Esophagus muscularis mucosa (tissue), 4 donors: Measurements from ENCODE around the gene PIGU. TPM values are rescaled to one million over a fixed set of nuclear protein-coding genes. Genes with fewer than 3 reads are reported as not detected.
A peak's percentile ranks its signal among the peaks of the same experiment; 100 is the strongest.

Experiments
- DNase-seq: peaks from one replicate; pipeline ENCODE4 v3.0.0-alpha.2; 2017; ENCODE audit errors: extremely low spot score
- H3K27ac ChIP-seq, 4 donors: fragments of 200-600 bp; sonication (generic); replicated peaks in 1 of 4; 1 replicate in 3 of 4; 2 replicates in 1 of 4; pipeline ENCODE4 v1.5.1; 2016 to 2019; ENCODE audit warnings: mild to moderate bottlenecking in 1 of 4
- H3K27me3 ChIP-seq, 4 donors: fragments of 200-600 bp; sonication (generic); one replicate each; pipeline versions ENCODE4 v1.5.1 to v1.6.0; 2016 to 2019
- H3K36me3 ChIP-seq, 4 donors: fragments of 200-600 bp; sonication (generic); one replicate each; pipeline ENCODE4 v1.5.1; 2016 to 2019
- H3K4me1 ChIP-seq, 4 donors: fragments of 200-600 bp; sonication (generic); one replicate each; pipeline ENCODE4 v1.5.1; 2016 to 2019
- H3K4me3 ChIP-seq, 4 donors: fragments of 200-600 bp; sonication (generic); 1 replicate in 2 of 4; 2 replicates in 2 of 4; pipeline ENCODE4 v1.5.1; 2016 to 2019; ENCODE audit warnings: mild to moderate bottlenecking in 4 of 4, moderate library complexity in 1 of 4
- H3K9me3 ChIP-seq, 4 donors: fragments of 200-600 bp; sonication (generic); 1 replicate in 3 of 4; 2 replicates in 1 of 4; pipeline ENCODE4 v1.5.1; 2016 to 2019
- CTCF ChIP-seq, 3 experiments: fragments of 200-600 bp in 2 of 3; fragments of 450-650 bp in 1 of 3; sonication (generic) in 2 of 3; IDR thresholded peaks; one replicate each; pipeline ENCODE4 v1.5.1; 2017 to 2019; ENCODE audit warnings: antibody characterized with exemption in 3 of 3, mild to moderate bottlenecking in 2 of 3, moderate library complexity in 1 of 3
- EP300 ChIP-seq: sonication (generic); formaldehyde crosslinking; IDR thresholded peaks from one replicate; pipeline ENCODE4 v1.6.1; 2017; ENCODE audit warnings: antibody characterized with exemption
- POLR2A ChIP-seq: fragments of 450-650 bp; IDR thresholded peaks from one replicate; pipeline ENCODE4 v1.6.1; 2017; ENCODE audit warnings: antibody characterized with exemption, moderate library complexity, mild to moderate bottlenecking, low read depth
- POLR2AphosphoS5 ChIP-seq, 2 donors: sonication (generic); formaldehyde crosslinking; IDR thresholded peaks; one replicate each; pipeline ENCODE4 v1.6.1; 2017; ENCODE audit warnings: antibody characterized with exemption in 2 of 2
- WGBS: methylation state at CpG from one replicate; pipeline ENCODE4 v1.1.5; 2018; 5-methylcytosine and 5-hydroxymethylcytosine counted together
- intact Hi-C: fragments of 100-400 bp; cut with DNase I; formaldehyde crosslinking; loops from one replicate; pipeline ENCODE4 v1.15.1; 2023
- total RNA-seq, 4 donors: library from RNA; depleted of rRNA; stranded (reverse); fragments of >200 nt; gene quantifications; one replicate each; pipeline versions ENCODE4 v1.1.0 to v1.2.1, GENCODE V29; 2016

Gene PIGU
- total RNA-seq, 4 donors from 2014 or later: 9.1 to 10.8 (median 9.5) TPM

DNA sequence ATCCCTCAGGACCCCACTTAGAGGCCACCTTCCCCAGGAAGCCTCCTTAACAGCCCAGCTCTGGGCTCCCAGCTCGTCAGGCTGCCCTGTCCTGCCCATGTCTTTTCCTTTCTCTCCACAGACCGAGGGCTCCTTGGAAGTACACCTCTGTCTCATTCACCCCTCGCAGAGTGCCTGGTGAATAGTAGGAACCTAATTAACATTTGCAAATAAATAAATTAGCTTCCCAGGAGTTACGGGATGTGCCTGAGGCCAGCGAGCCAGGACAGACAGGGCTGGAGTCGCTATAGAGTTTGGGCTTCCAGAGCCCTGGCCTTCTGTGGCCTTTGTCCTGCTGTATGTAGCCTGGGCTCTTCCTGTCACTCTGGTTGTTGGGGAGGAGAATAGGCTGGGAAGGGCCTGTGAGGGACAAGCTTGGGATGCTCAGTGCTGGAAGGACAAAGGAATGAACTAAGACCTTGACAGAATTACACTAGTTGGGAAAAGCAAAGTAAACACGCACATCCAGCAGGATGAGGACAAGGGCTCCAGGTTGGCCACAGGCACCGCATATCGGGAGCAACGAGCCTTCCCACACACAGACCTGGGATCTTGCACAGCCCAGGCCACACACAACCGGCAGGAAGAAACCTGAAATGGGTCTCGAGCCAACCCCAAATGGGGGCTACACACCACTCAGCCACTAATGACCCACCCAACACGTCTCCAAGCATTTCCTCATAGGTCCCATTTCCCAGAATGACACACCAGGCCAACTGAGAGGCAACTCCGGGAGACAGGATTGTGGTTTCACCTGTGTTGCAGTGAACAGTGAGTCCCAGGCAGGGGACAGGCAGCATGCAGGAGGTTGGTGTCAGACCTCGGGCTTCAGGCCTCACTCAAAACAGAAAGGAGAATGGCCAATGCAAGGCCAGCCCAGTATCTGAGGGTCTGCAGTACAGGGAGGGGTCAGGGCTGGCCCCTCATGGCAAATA, 108.7 kb downstream of the PIGU start:
- Histone ChIP-seq H3K4me3 (no peak overlapping the region), H3K9me3 (no peaks in the 10 kb centered on the region), H3K4me1 (no peaks in the 10 kb centered on the region), H3K27ac (no peak overlapping the region), H3K27me3 (no peaks in the 10 kb centered on the region), H3K36me3 (peaks cover 0 to 54% (median 21%) of the 10 kb centered on the region in 4 donors)
- TF ChIP-seq EP300 (no peak), CTCF (IDR thresholded peaks at IDR 0.05) (no peak), POLR2A (no peak), POLR2AphosphoS5 (IDR thresholded peaks at IDR 0.05) (no peak)
- intact Hi-C loops: no loop called here
- DNase-seq: no peak
- WGBS: 93% methylated on average over 12 of the region's 15 CpGs

- 80% methylated on average over 9 of the region's 9 CpGs for WGBS
- no peak for DNase-seq
- Histone ChIP-seq H3K36me3 (peaks cover 0 to 44% (median 15%) of the 10 kb centered on the region in 4 donors), H3K9me3 (no peaks in the 10 kb centered on the region), H3K4me1 (no peaks in the 10 kb centered on the region), H3K27me3 (no peaks in the 10 kb centered on the region), H3K27ac (no peak overlapping the region), H3K4me3 (no peak overlapping the region)
- TF ChIP-seq CTCF (IDR thresholded peaks at IDR 0.05) (no peak), EP300 (no peak), POLR2A (no peak), POLR2AphosphoS5 (IDR thresholded peaks at IDR 0.05) (no peak)
- intact Hi-C loops: no loop called here
Measured at GRCh38 chr20:34566978-34567891, 109.7 kb downstream of the PIGU start.

DNA sequence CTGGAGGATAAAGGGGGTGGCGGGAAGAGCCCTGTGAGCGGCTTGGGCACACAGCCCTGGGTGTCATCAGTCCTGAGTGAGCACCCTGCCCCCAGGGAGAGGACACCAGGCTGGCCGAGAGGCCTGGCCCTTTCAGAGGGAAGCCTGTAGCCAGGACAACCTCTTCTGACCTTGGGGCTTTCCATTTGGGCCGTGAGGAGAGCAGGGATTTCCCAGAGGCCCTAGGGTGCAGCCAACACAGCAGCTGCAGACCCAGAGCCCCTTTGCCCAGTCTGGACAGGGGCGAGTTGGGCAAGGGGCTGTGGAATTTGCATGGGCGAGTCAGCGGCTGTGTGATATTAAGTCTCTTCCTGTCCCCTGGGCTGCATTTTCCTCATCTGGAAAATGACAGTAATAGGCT, 112.1 kb downstream of the PIGU start:
- 74% methylated on average over 7 of the region's 7 CpGs for WGBS
- TF ChIP-seq CTCF (IDR thresholded peaks at IDR 0.05) (no peak), POLR2A (no peak), POLR2AphosphoS5 (IDR thresholded peaks at IDR 0.05) (no peak), EP300 (no peak)
- no peak for DNase-seq

GRCh38 chr20:34562641-34563040, 114.3 kb downstream of the PIGU start:
- intact Hi-C loops: loop anchor here (5.0 kb wide), 1 partner anchor 145 kb away; no protein-coding TSS in a partner anchor
- Histone ChIP-seq H3K27ac (no peak overlapping the region), H3K4me3 (no peak overlapping the region), H3K9me3 (no peaks in the 10 kb centered on the region), H3K36me3 (peaks cover 0 to 24% (median 8%) of the 10 kb centered on the region in 4 donors), H3K27me3 (peaks cover 0 to 3% (median 0%) of the 10 kb centered on the region in 4 donors), H3K4me1 (peaks cover 13 to 20% (median 18%) of the 10 kb centered on the region in 4 donors)
- TF ChIP-seq POLR2A: no peak
- no peak for TF ChIP-seq EP300
- no peak for TF ChIP-seq POLR2AphosphoS5 (IDR thresholded peaks at IDR 0.05)
- TF ChIP-seq CTCF (IDR thresholded peaks at IDR 0.05): peak in 1 of 3 experiments; percentile 43
- DNase-seq: no peak
- 40% methylated on average over 2 of the region's 5 CpGs for WGBS

More for the DNA sequence above, 112.1 kb downstream of the PIGU start:
- Histone ChIP-seq H3K27me3 (no peaks in the 10 kb centered on the region), H3K4me3 (no peak overlapping the region), H3K9me3 (no peaks in the 10 kb centered on the region), H3K36me3 (peaks cover 0 to 42% (median 12%) of the 10 kb centered on the region in 4 donors), H3K27ac (no peak overlapping the region), H3K4me1 (peaks cover under 1 to 5% (median 3%) of the 10 kb centered on the region in 4 donors)
- intact Hi-C loops: loop anchor here (5.0 kb wide), 1 partner anchor 142 kb away; no protein-coding TSS in a partner anchor
